ENCODE measurements around the gene TESK2.
"Not testable (repeated sequence)": the region's sequence is repeated elsewhere in the genome, so short reads cannot be mapped to it uniquely, and the experiment has no call there.

The TESK2 gene, protein sequence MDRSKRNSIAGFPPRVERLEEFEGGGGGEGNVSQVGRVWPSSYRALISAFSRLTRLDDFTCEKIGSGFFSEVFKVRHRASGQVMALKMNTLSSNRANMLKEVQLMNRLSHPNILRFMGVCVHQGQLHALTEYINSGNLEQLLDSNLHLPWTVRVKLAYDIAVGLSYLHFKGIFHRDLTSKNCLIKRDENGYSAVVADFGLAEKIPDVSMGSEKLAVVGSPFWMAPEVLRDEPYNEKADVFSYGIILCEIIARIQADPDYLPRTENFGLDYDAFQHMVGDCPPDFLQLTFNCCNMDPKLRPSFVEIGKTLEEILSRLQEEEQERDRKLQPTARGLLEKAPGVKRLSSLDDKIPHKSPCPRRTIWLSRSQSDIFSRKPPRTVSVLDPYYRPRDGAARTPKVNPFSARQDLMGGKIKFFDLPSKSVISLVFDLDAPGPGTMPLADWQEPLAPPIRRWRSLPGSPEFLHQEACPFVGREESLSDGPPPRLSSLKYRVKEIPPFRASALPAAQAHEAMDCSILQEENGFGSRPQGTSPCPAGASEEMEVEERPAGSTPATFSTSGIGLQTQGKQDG

DNA sequence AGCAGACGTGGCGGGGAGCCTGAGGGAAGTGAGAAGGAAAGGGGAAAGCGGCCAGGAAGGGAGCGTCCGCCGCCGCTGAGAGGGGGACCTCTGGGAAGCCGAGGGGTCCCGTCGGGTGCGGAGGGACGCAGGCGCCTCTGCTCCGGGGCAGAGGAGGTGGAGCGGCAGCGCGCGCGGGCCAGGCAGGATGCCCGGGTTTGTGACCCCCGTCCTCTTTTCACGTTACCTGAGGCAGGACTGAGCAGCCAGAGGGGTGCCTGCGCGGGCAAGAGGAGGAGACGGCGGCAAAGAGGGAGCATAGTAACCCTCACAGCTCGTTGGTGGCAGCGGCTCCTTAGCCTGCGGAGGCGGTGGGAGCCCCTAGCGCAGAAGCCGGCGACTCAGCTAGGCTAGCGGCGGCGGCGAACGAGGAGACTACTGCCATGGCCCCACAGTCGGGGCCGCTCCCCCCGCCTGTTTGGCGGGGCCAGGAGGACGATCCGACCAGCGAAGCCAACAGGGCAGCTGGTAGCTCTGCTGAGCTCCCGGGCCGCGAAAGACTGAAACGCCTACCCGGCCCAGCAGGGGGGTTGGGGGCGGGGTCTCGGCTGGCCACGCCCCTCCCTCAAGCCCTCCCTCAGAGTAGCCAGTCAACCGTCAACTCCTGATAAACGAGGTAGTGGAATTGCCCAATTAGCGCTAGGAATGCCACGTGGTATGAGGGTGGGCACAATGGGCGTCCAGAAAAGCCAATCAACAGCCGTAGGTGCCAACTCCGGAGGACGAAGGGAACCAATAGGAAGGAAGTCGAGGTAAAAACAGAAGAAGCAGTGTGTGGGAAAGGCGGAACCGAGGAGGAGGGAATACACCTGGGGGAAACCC, at the start of gene TESK2:
TESK2 (minus strand) TSS at position 538 of the 861 bp plus-strand sequence. CDS start 33,378 bp downstream, outside the sequence.
- peak; percentile 95 for DNase-seq (ENCODE audit: low read depth, low spot score)

DNA sequence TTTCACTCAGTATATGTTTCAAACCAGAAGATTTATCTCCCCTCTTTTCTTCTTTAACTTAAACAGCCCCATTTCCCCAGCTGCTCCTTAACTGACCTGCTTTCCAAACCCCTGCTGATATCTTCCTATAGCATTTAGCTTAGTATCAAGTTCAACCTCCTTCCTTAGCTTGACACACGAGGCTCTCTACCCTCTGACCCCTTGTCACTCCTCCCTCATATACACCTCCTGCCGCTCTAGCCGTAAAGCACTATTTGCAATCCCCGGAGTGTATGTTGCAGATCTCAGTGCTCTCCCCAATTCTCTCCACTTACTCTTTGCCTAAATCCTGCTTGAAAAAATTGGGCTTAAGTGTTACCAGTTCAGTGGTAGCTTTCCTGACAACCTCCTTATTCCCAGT, 45.9 kb upstream of the TESK2 start:
- no peak for DNase-seq (ENCODE audit: low read depth, low spot score)

DNA sequence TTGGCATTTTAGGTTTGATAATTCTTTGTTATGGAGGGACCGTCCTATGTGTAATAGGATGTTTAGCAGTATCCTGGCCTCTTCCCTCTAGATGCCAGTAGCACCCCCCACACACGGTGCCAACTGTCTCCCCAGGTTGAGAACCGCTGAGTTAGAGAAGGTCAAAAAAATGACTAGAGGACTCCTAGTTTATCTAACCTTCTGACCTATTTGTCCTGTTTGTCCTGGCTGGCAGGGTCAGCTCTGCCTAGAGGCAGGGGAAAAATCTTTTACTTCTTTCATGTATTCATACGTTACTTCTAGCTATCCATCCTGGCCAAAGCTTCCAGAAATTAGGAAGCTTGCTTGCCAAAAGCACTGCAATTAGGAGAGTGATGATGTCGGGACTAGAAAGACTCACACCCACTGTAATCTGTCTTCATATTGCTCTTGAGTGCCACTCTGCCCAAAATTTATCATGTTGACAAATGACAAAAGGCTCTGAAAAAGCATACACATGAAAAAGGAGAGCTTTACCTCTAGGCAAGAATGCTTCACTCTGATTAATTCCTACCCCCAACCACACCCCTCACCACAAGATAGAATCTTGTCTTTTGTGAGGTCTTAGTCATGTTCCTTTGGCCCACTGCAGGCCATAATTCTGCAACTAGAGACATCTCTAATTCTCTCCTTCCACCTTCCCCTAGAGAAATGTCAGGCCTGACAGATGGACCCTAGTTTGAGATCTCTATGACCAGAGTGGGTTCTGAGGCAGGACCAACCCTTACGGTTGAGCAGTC, 45.2 kb upstream of the TESK2 start:
- no peak for DNase-seq (ENCODE audit: low read depth, low spot score)

DNA sequence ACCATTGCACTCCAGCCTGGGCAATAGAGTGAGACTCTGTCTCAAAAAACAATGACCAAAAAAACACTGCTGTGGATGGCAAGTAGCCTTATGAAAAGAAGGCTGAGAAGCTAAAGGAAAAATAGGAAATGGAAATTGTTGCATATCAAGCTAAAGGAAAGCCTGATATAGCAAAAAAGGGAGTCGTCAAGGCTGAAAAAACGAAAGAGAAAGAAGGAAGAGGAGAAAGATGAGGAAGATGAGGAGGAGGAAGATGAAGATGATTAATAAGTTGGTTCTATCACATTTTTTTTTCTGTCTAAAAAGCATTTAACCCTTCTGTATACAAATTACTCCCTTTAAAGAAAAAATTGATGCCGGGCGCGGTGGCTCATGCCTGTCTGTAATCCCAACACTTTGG, 40.9 kb upstream of the TESK2 start:
- no peak for DNase-seq (ENCODE audit: low read depth, low spot score)

DNA sequence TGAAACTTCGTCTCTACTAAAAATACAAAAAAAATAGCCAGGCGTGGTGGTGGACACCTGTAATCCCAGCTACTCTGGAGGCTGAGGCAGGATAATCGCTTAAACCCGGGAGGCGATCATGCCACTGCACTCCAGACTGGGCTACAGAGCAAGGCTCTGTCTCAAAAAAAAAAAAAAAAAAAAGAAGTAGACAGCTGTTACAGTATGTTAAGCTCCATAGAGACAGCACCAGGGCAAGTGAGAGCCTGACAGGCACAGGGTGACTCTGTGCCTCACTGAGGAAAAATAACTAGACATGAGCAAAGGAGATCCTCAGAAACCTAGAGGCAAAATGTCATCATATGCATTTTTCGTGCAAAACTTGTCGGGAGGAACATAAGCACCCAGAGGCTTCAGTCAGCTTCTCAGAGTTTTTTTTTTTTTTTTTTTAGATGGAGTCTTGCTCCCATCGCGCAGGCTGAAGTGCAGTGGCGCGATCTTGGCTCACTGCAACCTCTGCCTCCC, 39.7 kb upstream of the TESK2 start:
- DNase-seq (ENCODE audit: low read depth, low spot score): no peak

DNA sequence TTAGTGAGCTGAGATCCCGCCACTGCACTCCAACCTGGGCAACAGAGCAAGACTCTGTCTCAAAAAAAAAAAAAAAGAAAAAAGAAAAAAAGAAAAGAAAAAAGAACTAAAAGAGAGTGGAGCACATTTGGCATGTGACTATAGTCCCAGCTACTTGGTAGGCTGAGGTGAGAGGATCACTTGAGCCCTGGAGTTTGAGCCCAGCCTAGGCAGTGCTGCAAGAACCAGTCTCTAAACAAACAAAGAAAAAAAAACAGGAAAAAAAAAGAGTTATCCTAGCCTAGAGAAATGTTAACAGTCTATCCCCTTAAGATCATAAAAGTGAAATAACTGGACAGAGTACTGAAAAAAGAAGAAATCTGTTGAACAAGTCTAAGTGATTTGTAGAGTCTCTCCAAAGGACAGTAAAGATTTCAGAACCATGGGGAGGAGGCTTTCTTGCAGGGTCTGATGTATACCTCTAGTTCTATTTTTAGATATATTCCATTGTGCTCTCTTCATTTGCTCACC, 35.2 kb upstream of the TESK2 start:
- DNase-seq (ENCODE audit: low read depth, low spot score): no peak

DNA sequence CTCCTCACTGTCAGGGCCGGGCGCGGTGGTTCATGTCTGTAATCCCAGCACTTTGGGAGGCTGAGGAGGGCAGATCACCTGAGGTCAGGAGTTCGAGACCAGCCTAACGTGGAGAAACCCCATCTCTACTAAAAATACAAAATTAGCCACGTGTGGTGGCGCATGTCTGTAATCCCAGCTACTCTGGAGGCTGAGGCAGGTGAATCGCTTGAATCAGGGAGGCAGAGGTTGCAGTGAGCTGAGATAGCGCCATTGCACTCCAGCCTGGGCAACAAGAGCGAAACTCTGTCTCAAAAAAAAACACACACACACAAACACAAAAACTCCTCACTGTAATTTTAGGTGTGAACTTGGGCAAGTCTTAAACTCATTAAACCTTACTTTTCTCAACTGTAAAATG, 33.0 kb upstream of the TESK2 start:
- DNase-seq (ENCODE audit: low read depth, low spot score): not testable (repeated sequence)

DNA sequence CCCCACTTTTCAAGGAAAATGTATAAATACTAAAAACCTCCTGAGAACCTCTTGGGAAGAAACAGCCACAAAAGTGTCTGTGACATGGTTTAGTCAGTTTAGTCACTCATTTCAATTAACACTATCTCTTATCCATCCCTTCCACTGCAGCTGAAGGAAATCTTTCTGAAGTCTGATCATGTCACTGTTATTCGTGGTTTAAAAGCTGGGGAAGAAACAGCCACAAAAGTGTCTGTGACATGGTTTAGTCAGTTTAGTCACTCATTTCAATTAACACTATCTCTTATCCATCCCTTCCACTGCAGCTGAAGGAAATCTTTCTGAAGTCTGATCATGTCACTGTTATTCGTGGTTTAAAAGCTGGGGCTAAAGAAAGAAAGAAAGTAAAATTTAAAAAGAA, 32.6 kb upstream of the TESK2 start:
- not testable (repeated sequence) for DNase-seq (ENCODE audit: low read depth, low spot score)

DNA sequence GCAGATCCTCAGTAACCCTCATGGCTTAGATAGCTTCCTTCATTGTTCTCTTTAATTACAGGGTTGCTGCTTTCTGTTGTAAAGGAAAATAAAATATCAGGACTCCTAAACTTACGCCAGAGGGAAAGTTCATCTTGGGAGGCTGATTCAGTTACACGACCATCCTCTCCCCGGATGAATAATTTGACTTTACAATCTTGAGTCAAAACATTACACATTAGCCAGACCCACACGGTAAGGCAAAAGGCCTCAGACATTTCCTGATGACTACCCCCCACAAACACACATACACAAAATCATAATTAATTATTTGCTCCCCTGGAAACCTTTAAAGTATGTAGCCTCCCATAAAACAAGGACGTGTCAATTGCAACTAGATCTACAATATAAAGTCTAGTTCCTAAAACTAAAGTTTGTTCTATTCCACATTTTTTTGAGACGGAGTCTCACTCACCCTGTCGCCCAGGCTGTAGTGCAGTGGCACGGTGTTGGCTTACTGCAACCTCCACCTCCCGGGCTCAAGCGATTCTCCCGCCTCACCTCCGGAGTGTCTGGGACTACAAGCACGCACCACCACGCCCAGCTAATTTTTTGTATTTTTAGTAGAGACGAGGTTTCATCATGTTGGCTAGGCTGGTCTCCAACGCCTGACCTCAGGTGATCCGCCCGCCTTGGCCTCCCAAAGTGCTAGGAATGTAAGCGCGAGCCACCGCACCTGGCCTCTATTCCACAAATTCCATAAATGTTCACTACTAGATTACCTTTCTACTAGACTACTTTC, 31.6 kb upstream of the TESK2 start:
- DNase-seq (ENCODE audit: low read depth, low spot score): no peak

DNA sequence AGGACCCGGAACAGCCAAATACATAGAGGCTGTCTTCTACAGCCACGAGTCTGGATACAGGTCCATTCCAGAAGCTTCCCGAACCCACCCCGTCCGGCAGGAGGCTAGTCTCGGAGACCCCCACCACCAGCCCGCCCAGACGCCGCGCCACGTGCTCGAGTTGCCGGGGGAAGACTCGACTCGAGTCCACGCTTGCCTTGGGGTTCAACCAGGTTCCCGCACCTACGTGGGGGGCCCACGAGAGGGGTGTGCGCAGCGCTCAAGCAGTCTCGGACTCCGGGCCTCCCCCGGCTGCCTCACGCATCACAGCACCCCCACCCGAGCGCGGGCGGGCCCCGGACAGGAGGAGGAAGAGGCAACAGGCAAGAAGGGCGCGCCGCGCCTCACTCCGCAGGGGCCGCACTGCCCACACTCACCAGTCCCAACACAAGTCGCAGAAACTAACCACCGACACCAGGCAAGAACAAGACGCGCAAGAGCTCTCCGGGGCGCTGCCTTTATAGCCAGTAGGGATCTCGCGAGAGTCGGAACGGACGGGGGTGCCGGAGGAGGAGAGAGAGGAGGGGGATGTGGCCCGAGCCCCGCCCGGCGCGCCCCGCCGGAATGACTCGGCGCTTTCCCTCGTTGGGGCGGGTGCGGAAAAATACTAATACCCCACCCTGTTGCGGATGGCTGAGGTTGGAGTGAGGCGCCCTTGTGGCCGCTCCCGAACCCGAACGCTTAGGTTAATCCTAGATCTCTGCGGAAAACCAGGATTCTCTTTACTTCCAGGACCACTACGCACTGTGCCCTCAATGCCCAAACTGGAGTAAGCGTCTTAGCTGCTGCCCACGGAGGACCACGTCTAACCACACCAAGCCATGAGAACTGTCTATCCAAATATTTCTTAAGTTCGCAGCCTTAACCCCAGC, 30.7 kb upstream of the TESK2 start, which contains the start of gene PRDX1:
PRDX1 (minus strand) TSS at position 472 of the 911 bp plus-strand sequence. CDS start 2,841 bp downstream, outside the sequence.
- peak; percentile 92 for DNase-seq (ENCODE audit: low read depth, low spot score)

DNA sequence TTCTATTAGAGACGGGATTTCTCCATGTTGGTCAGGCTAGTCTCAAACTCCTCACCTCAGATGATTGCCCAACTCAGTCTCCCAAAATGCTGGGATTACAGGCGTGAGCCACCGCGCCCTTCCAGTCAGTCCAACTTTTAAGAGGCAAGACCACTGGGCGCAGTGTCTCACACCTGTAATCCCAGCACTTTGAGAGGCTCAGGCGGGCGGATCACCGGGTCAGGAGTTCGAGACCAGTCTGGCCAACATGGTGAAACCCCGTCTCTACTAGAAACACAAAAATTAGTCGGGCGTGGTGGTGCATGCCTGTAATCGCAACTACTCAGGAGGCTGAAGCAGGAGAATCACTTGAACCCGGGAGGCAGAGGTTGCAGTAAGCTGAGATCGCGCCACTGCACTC, 28.8 kb upstream of the TESK2 start:
- DNase-seq (ENCODE audit: low read depth, low spot score): not testable (repeated sequence)

DNA sequence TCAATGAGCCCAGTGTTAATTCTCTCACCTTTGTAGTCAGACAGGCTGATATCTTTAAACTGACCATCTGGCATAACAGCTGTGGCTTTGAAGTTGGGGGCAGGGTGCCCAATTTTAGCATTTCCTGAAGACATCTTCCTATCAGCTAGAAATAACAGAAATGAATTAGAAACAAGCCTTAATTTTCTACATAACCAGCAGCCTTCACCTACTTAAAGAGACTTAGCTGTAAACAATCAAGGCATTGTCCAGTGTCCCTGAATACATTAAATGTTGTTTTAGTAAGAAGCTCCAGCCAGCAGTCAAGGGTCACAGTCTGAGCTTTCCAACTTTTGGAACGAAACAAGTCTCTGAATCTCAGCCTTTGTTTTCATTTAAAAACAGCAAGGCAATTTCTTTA, 27.9 kb upstream of the TESK2 start:
- DNase-seq (ENCODE audit: low read depth, low spot score): no peak

DNA sequence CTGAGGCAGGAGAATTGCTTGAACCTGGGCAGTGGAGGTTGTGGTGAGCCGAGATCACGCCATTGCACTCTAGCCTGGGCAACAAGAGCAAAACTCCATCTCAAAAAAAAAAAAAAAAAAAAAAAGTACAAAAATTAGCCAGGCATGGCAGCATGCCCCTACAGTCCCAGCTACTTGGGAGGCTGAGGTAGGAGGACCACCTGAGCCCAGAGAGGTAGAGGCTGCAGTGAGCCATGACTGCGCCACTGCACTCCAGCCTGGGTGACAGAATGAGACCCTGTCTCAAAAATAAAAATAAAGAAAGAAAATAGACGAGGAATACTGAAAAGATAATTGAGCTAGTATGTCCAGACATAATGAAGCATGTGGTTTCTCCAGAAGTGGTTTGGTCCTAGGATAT, 27.4 kb upstream of the TESK2 start:
- not testable (repeated sequence) for DNase-seq (ENCODE audit: low read depth, low spot score)

DNA sequence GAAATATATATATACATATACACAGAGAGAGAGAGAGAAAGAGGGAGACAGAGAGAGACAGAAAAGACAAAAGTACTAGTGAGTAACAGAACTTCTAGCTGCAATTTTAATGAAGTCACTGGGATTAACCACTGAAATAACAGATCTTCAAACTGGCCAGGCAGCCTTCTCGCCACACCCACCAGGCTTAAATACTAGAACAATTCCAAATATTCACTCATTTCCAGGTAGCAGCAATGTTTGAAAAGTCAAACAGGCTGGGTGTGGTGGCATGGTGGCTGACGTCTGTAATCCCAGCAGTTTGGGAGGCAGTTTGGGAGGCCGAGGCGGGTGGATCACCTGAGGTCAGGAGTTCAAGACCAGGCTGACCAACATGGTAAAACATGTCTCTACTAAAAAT, 25.5 kb upstream of the TESK2 start:
- no peak for DNase-seq (ENCODE audit: low read depth, low spot score)

DNA sequence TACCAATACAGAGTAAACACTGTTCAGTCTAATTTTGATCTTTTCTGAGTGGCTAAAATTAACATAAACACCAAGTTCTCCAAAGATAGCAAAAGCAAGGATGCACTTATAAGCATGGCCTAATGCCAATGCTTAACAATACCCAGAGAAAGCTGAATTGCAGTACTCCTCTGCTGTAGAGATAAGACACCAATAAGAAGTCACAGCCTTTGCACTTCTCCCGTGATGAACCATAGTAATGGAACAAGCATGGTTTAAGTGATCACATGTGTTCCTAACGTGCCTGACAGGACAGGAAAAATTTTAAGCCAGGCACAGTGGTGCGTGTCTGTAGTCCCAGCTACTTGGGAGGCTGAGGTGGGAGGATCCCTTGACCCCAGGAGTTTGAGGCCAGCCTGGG, 25.1 kb upstream of the TESK2 start:
- no peak for DNase-seq (ENCODE audit: low read depth, low spot score)

DNA sequence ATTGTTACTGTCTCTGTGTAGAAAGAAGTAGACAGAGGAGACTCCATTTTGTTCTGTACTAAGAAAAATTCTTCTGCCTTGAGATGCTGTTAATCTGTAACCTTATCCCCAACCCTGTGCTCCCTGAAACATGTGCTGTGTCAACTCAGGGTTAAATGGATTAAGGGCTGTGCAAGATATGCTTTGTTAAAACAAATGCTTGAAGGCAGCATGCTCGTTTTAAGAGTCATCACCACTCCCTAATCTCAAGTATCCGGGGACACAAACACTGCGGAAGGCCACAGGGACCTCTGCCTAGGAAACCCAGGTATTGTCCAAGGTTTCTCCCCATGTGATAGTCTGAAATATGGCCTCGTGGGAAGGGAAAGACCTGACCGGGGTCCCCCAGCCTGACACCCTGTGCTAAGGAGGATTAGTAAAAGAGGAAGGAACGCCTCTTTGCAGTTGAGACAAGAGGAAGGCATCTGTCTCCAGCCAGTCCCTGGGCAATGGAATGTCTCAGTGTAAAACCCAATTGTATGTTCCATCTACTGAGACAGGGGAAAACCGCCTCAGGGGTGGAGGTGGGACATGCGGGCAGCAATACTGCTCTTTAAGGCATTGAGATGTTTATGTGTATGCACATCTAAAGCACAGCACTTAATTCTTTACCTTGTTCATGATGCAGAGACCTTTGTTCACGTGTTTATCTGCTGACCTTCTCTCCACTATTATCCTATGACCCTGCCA, 22.7 kb upstream of the TESK2 start:
- DNase-seq (ENCODE audit: low read depth, low spot score): not testable (repeated sequence)

DNA sequence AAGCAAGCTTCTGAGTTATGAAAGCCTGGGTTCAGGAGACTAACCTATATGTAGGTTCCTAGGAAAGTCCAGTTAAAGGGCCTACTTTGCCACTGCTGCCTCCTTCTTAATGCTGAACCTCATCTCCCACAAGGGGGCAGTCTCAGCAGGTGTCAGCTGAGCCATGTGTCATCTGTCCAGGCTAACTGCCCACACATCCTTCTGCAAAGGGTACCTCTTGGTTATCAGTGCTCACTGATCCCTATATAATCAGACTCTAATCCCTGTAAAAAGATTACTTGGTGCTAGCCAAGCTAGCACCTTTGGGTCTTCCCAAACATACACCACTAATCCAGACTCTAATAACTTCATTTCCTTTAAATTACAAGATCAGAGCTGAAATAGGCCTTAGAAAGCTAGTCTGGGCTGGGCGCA, 21.7 kb upstream of the TESK2 start:
- peak; percentile 33 for DNase-seq (ENCODE audit: low read depth, low spot score)

DNA sequence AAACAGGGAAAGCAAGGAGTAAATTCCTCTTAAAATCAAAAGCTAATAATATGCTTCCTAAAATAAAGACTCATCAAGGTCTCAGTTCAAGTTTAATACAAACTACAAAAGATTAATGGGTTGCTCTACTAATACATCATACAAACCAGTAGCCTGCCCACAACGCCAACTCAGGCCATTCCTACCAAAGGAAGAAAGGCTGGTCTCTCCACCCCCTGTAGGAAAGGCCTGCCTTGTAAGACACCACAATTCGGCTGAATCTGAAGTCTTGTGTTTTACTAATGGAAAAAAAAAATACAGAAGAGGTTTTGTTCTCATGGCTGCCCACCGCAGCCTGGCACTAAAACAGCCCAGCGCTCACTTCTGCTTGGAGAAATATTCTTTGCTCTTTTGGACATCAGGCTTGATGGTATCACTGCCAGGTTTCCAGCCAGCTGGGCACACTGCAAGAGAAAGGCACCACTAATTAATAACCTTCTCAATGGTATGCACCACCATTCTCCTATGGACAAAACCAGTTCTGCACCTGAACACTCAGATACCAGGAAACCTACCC, 20.1 kb upstream of the TESK2 start:
- DNase-seq (ENCODE audit: low read depth, low spot score): no peak
